Neural progenitor cell (in vitro differentiated cells): ENCODE measurements around the gene MIGA1. TPM values are rescaled to one million over a fixed set of nuclear protein-coding genes. Genes with fewer than 3 reads are reported as not detected.
"Not testable (repeated sequence)": the region's sequence is repeated elsewhere in the genome, so short reads cannot be mapped to it uniquely, and the experiment has no call there.

Source experiments
- DNase-seq: peaks from one replicate; pipeline ENCODE4 v3.0.0-alpha.2; 2016; ENCODE audit warnings: low spot score
- H2AFZ ChIP-seq: fragments of 200-600 bp; sonication (generic); replicated peaks from 2 replicates; pipeline ENCODE4 v1.6.1; 2016; ENCODE audit warnings: antibody characterized with exemption
- H3F3A ChIP-seq: fragments of 200-600 bp; sonication (generic); 2 replicates; pipeline ENCODE4 v1.6.1; 2016; ENCODE audit warnings: antibody characterized with exemption, low read depth
- H3K27ac ChIP-seq: fragments of 200-600 bp; sonication (generic); 2 replicates; pipeline ENCODE4 v1.5.1; 2016; ENCODE audit warnings: mild to moderate bottlenecking
- H3K27me3 ChIP-seq: fragments of 200-600 bp; sonication (generic); 2 replicates; pipeline ENCODE4 v1.6.1; 2016; ENCODE audit warnings: mild to moderate bottlenecking, moderate library complexity
- H3K36me3 ChIP-seq: fragments of 200-600 bp; sonication (generic); 2 replicates; pipeline ENCODE4 v1.5.1; 2016
- H3K4me1 ChIP-seq: fragments of 200-600 bp; sonication (generic); 2 replicates; pipeline ENCODE4 v1.6.1; 2016; ENCODE audit warnings: mixed run types
- H3K4me2 ChIP-seq: fragments of 200-600 bp; sonication (generic); 2 replicates; pipeline ENCODE4 v1.6.1; 2016
- H3K4me3 ChIP-seq: fragments of 200-600 bp; sonication (generic); 2 replicates; pipeline ENCODE4 v1.5.1; 2016
- H3K79me2 ChIP-seq: fragments of 200-600 bp; sonication (generic); 2 replicates; pipeline ENCODE4 v1.6.1; 2016; ENCODE audit warnings: low read depth
- H3K9ac ChIP-seq: fragments of 200-600 bp; sonication (generic); 2 replicates; pipeline ENCODE4 v1.6.1; 2016
- H3K9me3 ChIP-seq: fragments of 200-600 bp; sonication (generic); 2 replicates; pipeline ENCODE4 v1.5.1; 2016; ENCODE audit warnings: low read depth
- H4K20me1 ChIP-seq: fragments of 200-600 bp; sonication (generic); 2 replicates; pipeline ENCODE4 v1.6.1; 2016; ENCODE audit warnings: low read depth
- H3K27ac Mint-ChIP-seq: 3 replicates; pipeline ENCODE4 v1.8.0; 2021; ENCODE audit warnings: mixed read lengths
- H3K27me3 Mint-ChIP-seq: 2 replicates; pipeline ENCODE4 v1.8.0; 2022; ENCODE audit warnings: low read depth, mild to moderate bottlenecking, inconsistent platforms, moderate library complexity, mixed read lengths; ENCODE audit not compliant: insufficient read depth
- H3K36me3 Mint-ChIP-seq: 3 replicates; pipeline ENCODE4 v1.8.0; 2021; ENCODE audit warnings: mixed read lengths
- H3K4me1 Mint-ChIP-seq: 3 replicates; pipeline ENCODE4 v1.8.0; 2021; ENCODE audit warnings: mixed read lengths
- H3K4me3 Mint-ChIP-seq: 3 replicates; pipeline ENCODE4 v1.8.0; 2021; ENCODE audit warnings: mild to moderate bottlenecking, moderate library complexity, mixed read lengths
- H3K9me3 Mint-ChIP-seq: 3 replicates; pipeline ENCODE4 v1.8.0; 2020; ENCODE audit warnings: mixed read lengths
- CTCF ChIP-seq: fragments of 200-600 bp; sonication (generic); IDR thresholded peaks from 2 replicates; pipeline ENCODE4 v1.5.1; 2017; ENCODE audit warnings: antibody characterized with exemption, mild to moderate bottlenecking
- EZH2 ChIP-seq: fragments of 200-600 bp; sonication (generic); IDR thresholded peaks from 2 replicates; pipeline ENCODE4 v1.6.1; 2017; ENCODE audit warnings: antibody characterized with exemption, mild to moderate bottlenecking, moderate library complexity
- EZH2phosphoT487 ChIP-seq: fragments of 200-600 bp; sonication (generic); IDR thresholded peaks from 2 replicates; pipeline ENCODE4 v1.6.1; 2017; ENCODE audit warnings: antibody characterized with exemption
- total RNA-seq: library from RNA; depleted of rRNA; stranded (reverse); fragments of >200 nt; gene quantifications from 2 replicates; pipeline ENCODE4 v1.2.3, GENCODE V29; 2015; ENCODE audit warnings: low replicate concordance

Gene MIGA1
- total RNA-seq, 1 donor from 2014 or later = 12.6 TPM

GRCh38 chr1:77776007-77776700 lies 3.3 kb upstream of the MIGA1 start:
- no peaks in the 10 kb centered on the region for H3K9me3 ChIP-seq
- DNase-seq = no peak
- H3K36me3 ChIP-seq = no peaks in the 10 kb centered on the region
- TF ChIP-seq CTCF (no peak), EZH2phosphoT487 (no peak), EZH2 (no peak)
- H3K27me3 ChIP-seq = no peaks in the 10 kb centered on the region
- H2AFZ ChIP-seq = no peak overlapping the region
- H3K4me3 Mint-ChIP-seq = no peak overlapping the region
- H3K4me1 ChIP-seq = peaks cover 5% of the 10 kb centered on the region
- H3K4me2 ChIP-seq = no peak overlapping the region
- H3F3A ChIP-seq = no peaks in the 10 kb centered on the region
- H3K9me3 Mint-ChIP-seq = no peaks in the 10 kb centered on the region
- peaks cover 3% of the 10 kb centered on the region for H3K27me3 Mint-ChIP-seq
- no peak overlapping the region for H3K27ac Mint-ChIP-seq
- no peak overlapping the region for H3K9ac ChIP-seq
- H4K20me1 ChIP-seq = no peaks in the 10 kb centered on the region
- H3K36me3 Mint-ChIP-seq = no peaks in the 10 kb centered on the region
- H3K79me2 ChIP-seq = peaks cover 17% of the 10 kb centered on the region
- H3K4me3 ChIP-seq = no peak overlapping the region
- no peak overlapping the region for H3K27ac ChIP-seq
- peaks cover 18% of the 10 kb centered on the region for H3K4me1 Mint-ChIP-seq

- Histone ChIP-seq H3K4me1 (peaks cover 5% of the 10 kb centered on the region), H3K9me3 (no peaks in the 10 kb centered on the region), H3K4me2 (no peak overlapping the region), H3K79me2 (peaks cover 33% of the 10 kb centered on the region), H4K20me1 (no peaks in the 10 kb centered on the region), H3K27ac (no peak overlapping the region), H3K4me3 (no peak overlapping the region), H3F3A (no peaks in the 10 kb centered on the region), H2AFZ (no peak overlapping the region), H3K9ac (no peak overlapping the region), H3K36me3 (no peaks in the 10 kb centered on the region), H3K27me3 (no peaks in the 10 kb centered on the region)
- no peak for DNase-seq
- H3K9me3 Mint-ChIP-seq = peaks cover 5% of the 10 kb centered on the region
- no peak overlapping the region for H3K27ac Mint-ChIP-seq
- TF ChIP-seq EZH2phosphoT487 (no peak), CTCF (no peak), EZH2 (no peak)
- peaks cover 21% of the 10 kb centered on the region for H3K36me3 Mint-ChIP-seq
- H3K27me3 Mint-ChIP-seq = peaks cover 2% of the 10 kb centered on the region
- peaks cover 18% of the 10 kb centered on the region for H3K4me1 Mint-ChIP-seq
- no peak overlapping the region for H3K4me3 Mint-ChIP-seq
Measured at GRCh38 chr1:77781683-77782082, 2.2 kb downstream of the MIGA1 start.

GRCh38 chr1:77783141-77783540 lies 3.7 kb downstream of the MIGA1 start:
- Histone ChIP-seq H3K27ac (no peak overlapping the region), H3K9ac (no peak overlapping the region), H3K4me3 (no peak overlapping the region), H4K20me1 (no peaks in the 10 kb centered on the region), H3K36me3 (peaks cover under 1% of the 10 kb centered on the region), H3K9me3 (no peaks in the 10 kb centered on the region), H2AFZ (no peak overlapping the region), H3F3A (no peaks in the 10 kb centered on the region), H3K4me1 (peaks cover 5% of the 10 kb centered on the region), H3K79me2 (peaks cover 33% of the 10 kb centered on the region), H3K4me2 (no peak overlapping the region), H3K27me3 (no peaks in the 10 kb centered on the region)
- H3K27ac Mint-ChIP-seq = no peak overlapping the region
- H3K27me3 Mint-ChIP-seq = peaks cover 2% of the 10 kb centered on the region
- H3K9me3 Mint-ChIP-seq = peaks cover 13% of the 10 kb centered on the region
- TF ChIP-seq CTCF (no peak), EZH2 (no peak)
- no peak for DNase-seq
- H3K4me1 Mint-ChIP-seq = peaks cover 18% of the 10 kb centered on the region
- H3K4me3 Mint-ChIP-seq = no peak overlapping the region
- peaks cover 29% of the 10 kb centered on the region for H3K36me3 Mint-ChIP-seq

- H3K4me3 Mint-ChIP-seq, H3F3A ChIP-seq, H3K4me2 ChIP-seq, H3K27ac Mint-ChIP-seq, H2AFZ ChIP-seq, H3K4me1 Mint-ChIP-seq, H3K9me3 ChIP-seq, DNase-seq, H3K9ac ChIP-seq, H3K4me3 ChIP-seq, H4K20me1 ChIP-seq, H3K27me3 ChIP-seq, H3K27ac ChIP-seq, H3K27me3 Mint-ChIP-seq, H3K36me3 ChIP-seq, H3K4me1 ChIP-seq: not testable (repeated sequence)
- Mint-ChIP-seq H3K9me3 (peaks cover 19% of the 10 kb centered on the region), H3K36me3 (peaks cover 41% of the 10 kb centered on the region)
- H3K79me2 ChIP-seq = peaks cover 16% of the 10 kb centered on the region
Measured at GRCh38 chr1:77786093-77786741, 6.8 kb downstream of the MIGA1 start.
